HS-27A (cell line): ENCODE results near the gene PPCDC.

ENCODE experiments used
- DNase-seq: peaks from one replicate; pipeline ENCODE4 v3.0.0-alpha.2; 2012; ENCODE audit warnings: low read depth, missing footprints

PPCDC gene

DNA sequence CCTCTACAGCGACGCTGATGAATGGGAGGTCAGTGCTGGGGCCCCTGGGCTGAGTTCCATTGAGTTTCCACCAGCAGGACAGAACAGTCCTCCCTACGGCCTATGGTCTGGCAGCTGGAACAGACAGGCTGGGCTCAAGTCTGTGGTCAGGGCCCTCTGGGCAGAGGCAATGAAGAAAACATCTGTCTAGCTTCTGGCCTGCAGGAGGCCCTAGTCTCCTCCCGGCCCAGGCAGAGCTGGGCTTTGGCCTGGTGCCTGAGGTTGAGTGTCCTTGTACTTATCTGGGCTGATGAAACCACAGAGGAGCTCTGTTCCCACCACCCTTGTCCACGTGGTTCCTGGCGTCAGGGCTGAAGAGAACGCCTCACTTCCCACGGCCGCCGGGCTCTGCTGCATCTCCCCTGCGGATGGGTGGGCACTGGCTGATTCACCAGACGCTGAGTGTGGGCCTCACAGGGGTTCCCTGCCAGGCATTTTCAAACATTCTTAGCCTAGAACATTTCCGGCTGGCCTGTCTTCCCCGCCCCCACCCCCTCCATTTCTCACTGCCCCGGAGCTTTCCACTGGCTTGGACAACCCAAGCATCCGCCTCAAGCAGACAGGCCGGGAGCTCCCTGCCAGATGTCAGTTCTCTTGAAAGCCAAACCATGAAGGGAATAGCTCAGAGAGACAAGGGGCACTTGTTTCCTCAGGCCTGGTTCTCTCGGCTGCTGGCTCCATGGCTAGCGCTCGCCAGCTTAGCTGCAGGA is 20.3 kb downstream of the PPCDC start:
- peak; percentile 96 for DNase-seq

DNA sequence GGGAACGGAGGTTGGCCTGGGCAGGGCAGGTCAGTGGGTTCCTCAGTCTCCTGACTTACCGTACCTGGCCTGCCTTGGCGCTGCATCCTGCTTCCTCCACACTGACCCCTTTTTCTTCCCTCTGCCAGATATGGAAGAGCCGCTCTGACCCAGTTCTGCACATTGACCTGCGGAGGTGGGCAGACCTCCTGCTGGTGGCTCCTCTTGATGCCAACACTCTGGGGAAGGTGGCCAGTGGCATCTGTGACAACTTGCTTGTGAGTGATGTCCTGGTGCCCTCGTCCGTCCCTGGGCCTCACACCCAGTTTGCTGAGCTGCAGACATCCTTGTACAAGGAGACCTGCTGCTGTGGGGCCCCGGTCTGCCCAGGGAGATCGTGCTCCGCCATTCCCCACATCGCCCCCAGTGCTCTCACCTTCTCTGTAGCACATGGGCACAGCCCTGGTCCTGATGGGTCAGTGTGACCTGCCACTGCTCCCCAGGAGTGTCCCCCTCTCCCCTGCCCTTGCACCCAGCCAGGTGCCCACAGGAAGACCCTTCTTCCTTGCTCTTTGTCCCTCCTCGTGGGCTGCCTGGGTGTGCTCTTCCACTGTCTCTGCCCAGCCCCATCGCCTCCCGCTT is 21.0 kb downstream of the PPCDC start:
- DNase-seq: no peak

DNA sequence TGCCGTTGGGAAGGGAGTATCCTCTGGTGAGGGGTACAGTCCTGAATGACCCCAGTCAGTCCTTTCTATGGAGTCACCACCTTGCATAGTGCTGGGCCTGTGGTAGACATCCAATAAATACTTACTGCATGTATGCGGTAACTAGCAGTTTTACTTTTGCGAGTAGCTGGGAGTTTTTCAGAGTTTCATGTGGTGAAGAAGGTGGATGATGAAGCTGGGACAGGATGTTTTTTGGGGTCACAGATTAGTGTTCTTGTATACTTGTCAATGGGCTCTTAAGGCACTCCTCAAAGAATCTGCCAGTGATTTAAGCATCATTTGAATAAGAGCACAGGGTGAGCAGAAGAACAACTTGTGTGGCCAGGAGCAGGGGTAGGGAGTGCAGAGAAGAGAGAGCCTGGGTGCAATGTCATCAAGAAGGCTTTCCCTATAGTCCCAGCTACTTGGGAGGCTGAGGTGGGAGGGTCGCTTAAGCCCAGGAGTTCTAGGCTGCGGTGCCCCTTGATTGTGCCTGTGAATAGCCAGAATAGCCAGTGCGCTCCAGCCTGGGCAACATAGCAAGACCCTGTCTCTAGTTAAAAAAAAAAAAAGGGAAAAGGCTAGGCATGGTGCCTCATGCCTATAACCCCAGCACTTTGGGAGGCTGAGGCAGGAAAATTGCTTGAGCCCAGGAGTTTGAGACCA is 22.1 kb downstream of the PPCDC start:
- DNase-seq: no peak

DNA sequence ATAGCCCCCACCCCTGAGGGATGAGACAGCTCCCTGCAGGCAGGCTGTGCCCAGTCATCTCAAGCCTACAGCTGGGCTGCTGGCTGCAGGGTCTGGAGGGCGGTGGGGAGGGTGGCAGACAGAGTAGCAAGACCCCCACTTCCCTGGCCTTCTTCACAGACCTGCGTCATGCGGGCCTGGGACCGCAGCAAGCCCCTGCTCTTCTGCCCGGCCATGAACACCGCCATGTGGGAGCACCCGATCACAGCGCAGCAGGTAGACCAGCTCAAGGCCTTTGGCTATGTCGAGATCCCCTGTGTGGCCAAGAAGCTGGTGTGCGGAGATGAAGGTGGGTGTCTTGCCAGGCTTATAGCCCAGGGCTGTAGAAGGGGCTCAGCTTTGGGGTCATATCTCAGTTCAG is 25.0 kb downstream of the PPCDC start:
- no peak for DNase-seq

DNA sequence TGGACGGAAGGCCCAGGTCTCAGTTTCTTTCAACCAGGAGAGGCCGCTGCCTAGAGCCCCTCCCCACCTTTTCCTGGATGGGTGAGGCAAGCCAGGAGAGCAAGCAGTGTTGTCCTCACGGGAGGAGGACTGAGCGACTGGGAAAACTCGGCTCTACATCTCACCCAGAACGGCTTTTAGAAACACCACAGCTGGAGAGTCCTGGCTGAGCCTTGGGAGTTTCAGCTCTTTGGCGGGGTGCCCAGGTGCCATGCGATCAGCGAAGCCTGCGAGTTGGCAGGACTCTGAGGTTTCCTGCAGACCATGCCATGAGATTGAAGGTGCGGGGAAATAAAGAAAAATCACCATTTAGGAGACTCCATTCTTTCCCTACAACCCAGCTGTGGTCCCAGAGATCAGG is 26.0 kb downstream of the PPCDC start:
- no peak for DNase-seq

DNA sequence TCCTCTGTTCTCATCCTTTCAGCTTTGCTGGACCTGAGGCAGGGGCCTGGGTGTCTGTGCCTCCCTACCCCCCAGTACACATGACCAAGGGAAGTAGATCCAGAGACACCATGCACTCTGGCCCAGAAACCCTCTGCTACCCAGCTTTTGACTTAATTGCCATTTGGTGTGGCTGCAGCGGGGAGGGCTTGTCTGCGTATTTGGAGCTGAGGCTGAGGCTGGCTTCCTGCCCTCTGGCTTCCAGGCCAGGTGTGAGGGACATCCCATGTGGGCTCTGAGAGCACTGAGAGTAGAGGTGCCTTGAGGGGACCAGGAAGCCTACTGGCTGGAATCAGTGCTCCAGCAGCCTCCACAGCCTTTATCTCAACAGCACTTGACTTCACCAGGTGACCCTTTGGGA is 26.9 kb downstream of the PPCDC start:
- DNase-seq: no peak

DNA sequence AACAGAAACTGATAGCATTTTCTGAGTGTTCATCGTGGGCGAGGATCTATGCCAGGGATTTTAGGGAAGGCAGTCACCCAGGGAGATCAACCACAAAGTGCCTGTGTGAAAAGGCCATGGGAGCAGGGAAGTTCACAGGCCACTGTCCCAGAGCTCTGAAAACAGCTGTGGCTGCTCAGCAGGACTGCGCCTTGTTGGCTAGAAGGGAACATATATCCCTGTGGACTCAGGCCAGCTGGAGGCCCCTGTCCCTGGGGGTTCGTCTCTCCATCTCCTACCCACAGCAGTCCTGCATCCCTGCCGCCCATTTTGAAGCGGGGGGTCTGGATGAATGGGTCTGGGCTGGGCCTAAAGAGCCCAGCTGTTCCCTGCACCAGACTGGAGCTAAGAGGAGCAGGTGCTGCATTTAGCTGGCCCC is 27.8 kb downstream of the PPCDC start:
- no peak for DNase-seq

DNA sequence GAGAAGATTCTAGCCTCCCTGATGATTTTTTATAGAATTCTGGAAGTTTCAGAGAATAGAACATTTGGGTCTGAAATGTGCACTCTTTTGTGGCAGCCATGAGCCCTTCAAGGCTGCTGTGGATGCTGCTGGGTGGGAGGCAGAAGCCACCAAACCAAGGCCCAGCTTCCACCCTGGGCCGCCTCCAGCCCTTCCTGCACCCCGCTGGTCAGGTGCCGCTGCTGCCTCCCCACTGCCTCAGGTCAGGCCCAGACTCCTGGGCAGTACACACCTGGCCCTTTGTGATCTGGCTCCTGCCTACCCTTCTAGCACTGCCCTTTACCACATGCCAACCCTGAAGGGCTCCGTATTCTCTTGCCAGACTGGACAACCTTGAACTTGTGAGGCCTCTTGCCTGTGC is 28.3 kb downstream of the PPCDC start:
- DNase-seq: no peak

DNA sequence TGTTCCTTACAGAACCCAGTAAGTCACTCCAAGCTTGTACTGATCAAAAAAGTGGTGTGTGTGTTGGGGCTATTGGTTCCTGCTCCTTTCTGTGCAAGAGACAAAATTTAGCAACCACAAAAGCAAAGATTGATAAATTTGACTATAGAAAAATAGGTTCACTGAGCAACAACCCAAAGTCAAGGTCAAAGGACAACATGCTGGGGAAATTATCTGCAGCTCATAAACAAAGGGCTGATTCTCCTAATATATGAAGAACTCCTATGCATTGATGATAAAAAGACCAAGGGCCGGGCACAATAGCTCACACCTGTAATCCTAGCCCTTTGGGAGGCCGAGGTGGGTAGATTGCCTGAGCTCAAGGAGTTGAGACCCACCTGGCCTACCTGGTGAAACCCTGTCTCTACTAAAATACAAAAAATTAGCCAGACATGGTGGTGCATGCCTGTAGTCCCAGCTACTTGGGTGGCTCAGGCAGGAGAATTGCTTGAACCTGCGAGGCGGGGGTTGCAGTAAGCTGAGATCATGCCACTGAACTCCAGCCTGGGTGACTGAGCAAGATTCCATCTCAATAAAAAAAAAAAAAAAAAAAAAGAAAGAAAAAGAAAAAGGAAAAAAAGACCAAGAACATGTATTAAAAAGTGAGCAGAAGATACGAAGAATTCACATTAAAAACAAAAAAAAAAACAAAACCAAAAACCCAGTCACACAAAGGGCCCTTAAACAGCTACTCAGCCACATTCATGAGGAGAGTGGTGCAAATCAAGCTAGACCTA is 29.8 kb downstream of the PPCDC start:
- DNase-seq: no peak

DNA sequence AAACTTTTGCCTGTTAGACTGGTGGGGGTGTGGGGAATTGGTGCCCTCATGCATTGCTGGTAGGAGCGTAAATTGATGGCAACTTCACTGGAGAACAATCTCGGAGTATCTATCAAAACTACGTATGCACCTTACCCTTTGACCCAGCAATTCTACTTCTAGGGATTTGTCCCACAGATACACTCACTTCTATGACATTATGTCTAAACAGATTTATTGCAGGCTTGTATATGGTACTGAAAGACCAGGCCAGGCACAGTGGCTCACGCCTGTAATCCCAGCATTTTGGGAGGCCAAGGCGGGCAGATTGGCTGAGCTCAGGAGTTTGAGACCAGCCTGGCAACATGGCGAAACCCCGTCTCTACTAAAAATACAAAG is 30.3 kb downstream of the PPCDC start:
- DNase-seq: no peak

DNA sequence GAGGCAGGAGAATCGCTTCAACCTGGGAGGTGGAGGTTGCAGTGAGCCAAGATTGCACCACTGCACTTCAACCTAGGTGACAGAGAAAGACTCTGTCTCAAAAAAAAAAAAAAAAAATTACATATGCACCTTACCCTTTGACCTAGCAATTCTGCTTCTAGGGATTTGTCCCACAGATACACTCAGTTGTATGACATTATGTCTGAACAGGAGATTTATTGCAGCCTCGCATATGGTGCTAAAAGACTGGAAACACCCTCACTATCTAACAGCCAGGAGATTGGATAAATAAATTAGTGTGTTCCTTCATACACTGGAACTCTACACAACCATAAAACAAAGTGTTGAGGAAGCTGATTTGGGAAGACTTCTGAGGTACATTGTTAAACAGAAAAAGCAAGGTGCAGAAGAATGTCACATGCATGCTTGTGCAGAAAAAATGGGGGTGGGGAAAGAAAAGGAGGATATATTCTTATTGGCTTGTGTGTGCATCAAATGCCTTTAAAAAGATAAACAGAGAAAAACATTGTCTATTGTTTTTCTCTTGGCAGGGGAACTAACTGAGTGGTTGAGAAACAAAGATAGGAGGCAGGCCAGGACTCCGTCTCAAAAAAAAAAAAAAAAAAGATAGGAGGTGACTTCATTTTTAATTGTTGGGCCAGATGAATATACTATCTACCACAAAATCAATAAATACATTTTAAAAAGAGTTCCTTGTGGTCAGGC is 30.9 kb downstream of the PPCDC start:
- DNase-seq: no peak

DNA sequence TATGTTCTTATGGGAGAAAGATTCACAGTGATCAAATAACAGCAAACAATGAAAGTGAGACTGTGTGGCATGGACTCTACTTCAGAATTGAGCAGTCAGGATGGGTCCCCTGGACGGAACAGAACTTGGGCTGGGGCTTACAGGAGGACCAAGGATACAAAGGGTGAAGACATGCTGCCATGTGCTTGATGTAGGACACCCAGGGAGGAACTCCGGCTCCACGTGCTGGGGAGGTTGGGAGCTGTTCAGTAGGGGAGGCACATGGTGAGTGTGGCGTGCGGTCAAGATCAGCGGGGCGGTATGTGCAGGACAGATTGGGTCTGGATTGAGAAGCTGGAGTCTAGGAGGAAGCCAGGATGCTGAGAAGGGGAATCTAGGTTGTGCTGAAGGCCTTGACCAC is 32.6 kb downstream of the PPCDC start:
- DNase-seq: no peak

DNA sequence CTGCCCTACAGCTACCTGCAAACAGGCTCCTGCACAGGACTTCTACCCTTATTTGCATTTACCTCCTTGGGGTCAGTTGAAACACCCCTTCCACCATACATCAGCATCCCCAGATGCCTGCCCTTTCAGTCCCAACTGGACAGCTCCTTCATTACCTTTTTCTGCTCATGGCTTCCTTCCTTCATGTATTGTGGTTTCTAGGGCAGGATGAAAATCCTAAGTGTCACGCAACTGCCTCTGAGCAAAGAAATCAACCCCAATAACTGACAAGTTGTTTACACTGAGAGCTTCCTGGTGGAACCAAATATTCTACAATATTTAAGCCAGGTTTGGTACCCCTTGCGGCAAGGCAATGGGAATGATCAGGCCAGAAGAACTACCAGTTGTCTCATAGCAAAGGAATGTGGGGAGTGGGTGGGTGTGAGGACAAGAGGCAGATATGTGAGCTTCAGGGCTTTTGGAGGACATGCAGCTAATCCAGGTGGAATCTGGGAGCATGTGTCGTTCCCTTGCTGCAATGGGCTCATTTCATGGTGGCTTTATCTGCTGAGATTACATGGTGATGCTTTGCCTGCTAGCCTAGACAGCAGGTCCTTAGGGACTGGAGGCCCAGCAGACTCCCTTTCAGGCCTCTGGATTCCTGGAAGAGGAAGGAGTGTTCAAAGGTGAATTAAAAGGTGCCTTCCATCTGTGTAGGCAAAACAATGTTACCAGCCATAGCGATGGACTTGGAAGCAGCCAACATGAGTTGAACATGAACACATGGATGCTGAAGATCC is 34.9 kb downstream of the PPCDC start:
- no peak for DNase-seq

DNA sequence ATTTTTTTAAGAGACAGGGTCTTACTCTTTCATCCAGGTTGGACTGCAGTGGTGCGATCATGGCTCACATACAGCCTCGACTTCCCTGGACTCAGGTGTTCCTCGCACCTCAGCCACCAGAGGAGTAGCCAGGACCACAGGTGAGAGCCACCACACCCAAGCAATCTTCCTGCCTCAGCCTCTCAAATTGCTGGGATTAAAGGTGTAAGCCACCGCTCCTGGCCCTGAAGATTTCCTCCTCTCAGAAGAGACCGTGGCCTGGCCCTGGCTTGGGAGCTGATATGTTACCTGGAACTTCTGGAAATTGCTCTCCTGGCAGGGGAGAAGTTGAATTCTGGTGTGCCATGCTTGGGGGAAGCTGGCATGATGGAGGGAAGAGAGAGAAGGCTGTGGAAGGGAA is 36.2 kb downstream of the PPCDC start:
- no peak for DNase-seq

DNA sequence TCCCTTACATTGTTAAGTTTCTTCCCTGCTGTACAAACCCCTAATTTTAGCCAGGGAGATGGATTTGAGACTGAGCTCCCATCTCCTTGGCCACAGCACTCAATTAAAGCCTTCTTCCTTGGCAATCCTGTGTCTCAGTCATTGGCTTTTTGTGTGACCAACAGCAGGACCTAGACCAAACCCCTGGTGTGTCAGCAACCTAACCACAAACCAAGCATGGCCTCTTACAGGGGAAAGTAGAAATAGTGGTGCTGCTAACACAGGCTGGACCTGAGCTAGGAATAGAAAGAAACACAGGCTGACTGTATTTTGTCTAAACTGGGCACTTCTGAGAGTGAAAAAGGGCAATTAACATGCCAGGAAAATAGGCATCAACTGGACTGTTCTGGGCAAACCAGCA is 37.9 kb downstream of the PPCDC start:
- no peak for DNase-seq

DNA sequence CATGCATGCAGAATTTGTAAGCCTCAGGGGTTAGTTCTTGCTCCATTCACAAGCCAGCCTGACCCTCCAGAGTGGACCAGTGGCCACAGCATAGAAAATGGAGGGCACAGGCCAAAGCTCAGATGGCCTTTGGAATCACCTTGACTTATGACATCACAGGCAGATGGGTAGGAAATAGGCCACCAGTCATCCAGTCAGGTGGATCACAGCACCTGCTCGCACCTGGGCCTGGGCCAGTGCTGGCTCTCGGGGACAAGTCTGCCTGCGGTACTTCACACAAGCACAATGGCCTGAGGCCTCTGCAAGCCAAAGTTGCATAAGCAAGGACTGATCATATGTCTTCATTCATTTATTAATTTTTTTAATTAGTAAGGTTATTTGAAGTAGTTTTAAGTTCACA is 39.3 kb downstream of the PPCDC start:
- no peak for DNase-seq

DNA sequence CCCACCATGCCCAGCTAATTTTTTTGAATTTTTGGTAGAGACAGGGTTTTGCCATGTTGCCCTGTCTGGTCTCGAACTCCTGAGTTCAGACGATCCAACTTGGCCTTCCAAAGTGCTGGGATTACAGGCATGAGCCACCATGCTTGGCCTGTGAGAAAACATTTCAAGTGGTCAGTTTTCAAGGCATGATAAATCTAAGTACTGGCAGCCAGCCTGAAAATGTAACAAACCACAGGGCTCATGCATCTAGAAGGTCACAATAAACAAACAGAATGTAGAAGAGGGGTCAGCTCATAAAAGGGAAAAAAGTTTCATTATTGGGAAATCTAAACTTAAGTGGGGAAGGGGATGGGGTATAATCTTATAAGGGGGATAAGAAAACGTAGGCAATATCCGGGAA is 39.9 kb downstream of the PPCDC start:
- DNase-seq: no peak

DNA sequence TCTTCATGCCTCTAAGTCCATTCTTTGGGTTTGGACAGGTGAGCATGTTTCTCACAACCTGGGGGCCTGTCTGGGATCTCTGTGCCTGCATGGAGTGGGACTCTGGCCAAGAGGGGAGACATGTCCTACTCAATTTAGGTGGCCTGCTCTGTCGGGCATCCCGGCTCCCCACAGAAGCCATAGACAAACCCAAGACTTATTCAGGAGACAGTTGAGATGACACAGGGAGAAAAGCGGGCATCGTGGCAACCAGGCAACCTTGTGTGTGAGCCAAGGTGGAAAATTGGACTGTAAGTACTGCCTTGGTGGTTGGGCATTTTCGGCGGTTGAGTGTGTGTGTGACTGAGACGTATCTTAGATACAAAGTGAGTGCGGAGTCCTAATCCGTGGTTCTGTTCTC is 40.5 kb downstream of the PPCDC start:
- no peak for DNase-seq

DNA sequence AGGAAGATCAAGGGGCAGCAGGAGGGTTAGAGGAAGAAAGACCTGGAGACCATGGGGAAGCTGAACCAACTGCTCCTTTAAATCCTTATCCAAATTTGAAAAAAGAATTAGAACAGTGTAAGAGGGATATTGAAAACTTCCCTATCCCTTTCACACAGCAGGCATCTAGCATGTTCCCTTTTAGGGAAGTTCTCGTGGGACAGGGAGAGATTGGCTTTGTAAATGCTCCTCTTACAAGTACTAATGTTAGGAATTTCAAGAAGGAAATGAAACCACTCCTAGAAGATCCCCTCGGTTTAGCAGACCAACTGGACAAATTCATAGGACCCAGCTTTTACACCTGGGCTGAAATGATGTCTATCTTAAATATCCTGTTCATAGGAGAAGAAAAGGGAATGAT is 41.5 kb downstream of the PPCDC start:
- DNase-seq: no peak

DNA sequence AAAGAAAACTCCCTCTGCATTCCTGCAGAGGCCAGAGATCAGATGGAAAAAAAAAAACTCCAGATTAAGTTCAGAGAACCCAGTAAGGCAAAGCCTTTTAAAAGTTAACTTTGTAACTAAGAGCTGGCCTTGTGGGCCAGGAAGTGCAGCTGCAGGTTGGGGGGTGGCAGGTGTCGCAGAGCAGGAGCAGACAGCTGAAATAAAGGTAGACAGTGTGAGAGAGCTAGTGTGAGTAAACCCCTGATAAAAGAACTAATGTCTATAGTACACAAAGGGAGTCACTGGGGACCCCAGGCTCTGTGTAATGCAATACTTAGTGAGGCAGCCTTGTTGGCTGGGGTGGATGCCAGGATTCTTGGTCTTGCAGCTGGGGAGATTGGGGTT is 42.1 kb downstream of the PPCDC start:
- DNase-seq: no peak

DNA sequence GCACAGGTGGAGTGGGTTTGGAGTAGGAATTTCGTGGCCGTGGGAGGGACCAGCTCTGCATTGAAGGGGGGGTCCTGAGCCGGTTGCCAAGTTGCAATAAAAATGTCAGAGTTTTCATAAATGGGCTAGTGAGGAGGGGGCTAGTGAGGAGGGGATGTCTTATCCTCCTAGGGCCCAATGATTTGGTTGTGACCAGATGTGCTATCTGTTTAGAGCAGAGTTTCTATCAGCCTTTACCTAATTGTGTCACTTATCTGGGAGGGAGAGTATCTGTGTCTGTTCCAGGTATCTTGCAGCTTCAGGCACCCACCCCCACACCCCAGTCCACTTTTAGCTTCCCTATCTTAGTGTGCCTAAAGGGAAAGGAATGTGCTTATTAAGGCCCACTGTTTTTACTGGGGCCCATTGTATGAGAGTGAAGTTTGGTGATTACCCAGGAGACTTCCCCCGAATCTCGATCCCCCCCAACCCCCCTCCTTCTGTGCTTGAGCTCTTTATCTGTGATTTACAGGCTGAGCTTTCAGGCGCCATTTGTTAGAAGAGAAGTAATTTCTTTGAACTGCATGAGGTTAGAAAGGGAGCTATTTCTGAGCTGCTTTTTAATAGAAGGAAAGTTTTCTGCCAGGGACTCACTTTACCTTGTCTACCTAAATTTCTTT is 42.6 kb downstream of the PPCDC start:
- no peak for DNase-seq
